Kidney (tissue), 14 donors: ENCODE data around the gene WNK2. TPM values are rescaled to one million over a fixed set of nuclear protein-coding genes. Genes with fewer than 3 reads are reported as not detected.

Source experiments
- DNase-seq, 5 donors: peaks; one replicate each; pipeline ENCODE4 v3.0.0-alpha.2; 2013 to 2020
- FAIRE-seq: peaks from 2 replicates; lab custom pipeline; 2012; peaks lifted over from hg19 to GRCh38; lab: Jason Lieb, UNC
- H3K27ac ChIP-seq, 2 donors: one replicate each; pipeline ENCODE4 v1.7.0; 2013; ENCODE audit warnings: low read depth in 2 of 2, low read length in 2 of 2, inconsistent platforms in 1 of 2
- H3K27me3 ChIP-seq: one replicate; pipeline ENCODE4 v1.7.1; 2013; ENCODE audit warnings: low read length, inconsistent platforms; ENCODE audit not compliant: control insufficient read depth, insufficient read depth
- H3K36me3 ChIP-seq, 3 donors: one replicate each; pipeline versions ENCODE4 v1.7.0 to v1.7.1; 2013; ENCODE audit warnings: low read length in 3 of 3, control low read depth in 1 of 3, inconsistent platforms in 1 of 3; ENCODE audit not compliant: insufficient read depth in 3 of 3, control insufficient read depth in 2 of 3
- H3K4me1 ChIP-seq, 3 donors: one replicate each; pipeline versions ENCODE4 v1.7.0 to v1.7.1; 2013; ENCODE audit warnings: low read length in 3 of 3, inconsistent platforms in 1 of 3, low read depth in 1 of 3; ENCODE audit not compliant: control insufficient read depth in 2 of 3, insufficient read depth in 2 of 3
- H3K4me3 ChIP-seq, 3 donors: one replicate each; pipeline versions ENCODE4 v1.7.0 to v1.8.1; 2013; ENCODE audit warnings: low read length in 3 of 3, control low read depth in 1 of 3, inconsistent platforms in 1 of 3
- H3K9ac ChIP-seq, 3 donors: one replicate each; pipeline versions ENCODE4 v1.7.0 to v1.7.1; 2013; ENCODE audit warnings: low read length in 3 of 3, control low read depth in 1 of 3, inconsistent platforms in 1 of 3
- H3K9me3 ChIP-seq, 3 donors: one replicate each; pipeline versions ENCODE4 v1.7.0 to v1.7.1; 2013; ENCODE audit warnings: low read length in 3 of 3, control low read depth in 1 of 3, inconsistent platforms in 1 of 3; ENCODE audit not compliant: control insufficient read depth in 2 of 3, insufficient read depth in 1 of 3
- CTCF ChIP-seq: IDR thresholded peaks from 3 replicates; pipeline ENCODE4 v1.5.1; 2012; ENCODE audit warnings: mild to moderate bottlenecking, moderate library complexity, borderline replicate concordance; ENCODE audit not compliant: insufficient read depth; ENCODE audit errors: extremely low read depth
- intact Hi-C: fragments of 100-400 bp; cut with DNase I; formaldehyde crosslinking; loops from one replicate; pipeline ENCODE4 v1.11.1; 2022
- polyA plus RNA-seq: library from polyadenylated mRNA; stranded (reverse); fragments of 350-450 nt; fragmentation: Illumina TruSeq; extraction: RNeasy Lipid Tissue Mini Kit (QIAGEN cat#74804); gene quantifications from one replicate; pipeline ENCODE4 v1.2.3, GENCODE V29; 2014; ENCODE audit warnings: low read depth, low replicate concordance; ENCODE audit not compliant: insufficient read depth
- total RNA-seq: library from RNA; stranded (reverse); fragmentation: NEBNext Ultra II Directional; extraction: Animal tissue kit (Norgen Biotek cat#: 25700); gene quantifications from one replicate; pipeline ENCODE4 v1.2.1, GENCODE V29; 2021
- donor health status: control.
- donor health status: control.
- donor health status: control.
- donor health status: control.
- donor health status: control.
- donor health status: DM: yes; HTN: yes; CAD: no.
- donor health status: Normal renal cell carcinoma (clear cell type).

Gene WNK2
- total and polyA plus RNA-seq, 2 donors from 2014 or later: 1.5 to 4.8 TPM

- Histone ChIP-seq H3K4me1 (peaks cover 0 to 20% (median 5%) of the 10 kb centered on the region in 3 donors), H3K27ac (no peak overlapping the region), H3K9ac (no peak overlapping the region), H3K27me3 (no peaks in the 10 kb centered on the region), H3K4me3 (no peak overlapping the region), H3K9me3 (no peaks in the 10 kb centered on the region), H3K36me3 (no peaks in the 10 kb centered on the region)
- FAIRE-seq (no peak), DNase-seq (peak in 1 of 5 donors; percentile 42)
- TF ChIP-seq CTCF: no peak
- intact Hi-C loops: no loop called here
Measured at GRCh38 chr9:93137362-93137761, 46.6 kb upstream of the WNK2 start.

GRCh38 chr9:93138171-93138764 is 45.7 kb upstream of the WNK2 start:
- Histone ChIP-seq H3K9ac (no peak overlapping the region), H3K27me3 (no peaks in the 10 kb centered on the region), H3K36me3 (no peaks in the 10 kb centered on the region), H3K4me3 (no peak overlapping the region), H3K27ac (no peak overlapping the region), H3K9me3 (no peaks in the 10 kb centered on the region), H3K4me1 (peaks cover 0 to 12% (median 0%) of the 10 kb centered on the region in 3 donors)
- DNase-seq (no peak), FAIRE-seq (no peak)
- no peak for TF ChIP-seq CTCF
- intact Hi-C loops: no loop called here

GRCh38 chr9:93139365-93140182 is 44.4 kb upstream of the WNK2 start:
- no peak overlapping the region for H3K27ac ChIP-seq
- peaks cover 0 to 15% (median 0%) of the 10 kb centered on the region in 3 donors for H3K4me1 ChIP-seq
- intact Hi-C loops: no loop called here
- no peaks in the 10 kb centered on the region for H3K36me3 ChIP-seq
- no peak overlapping the region for H3K4me3 ChIP-seq
- H3K9ac ChIP-seq: no peak overlapping the region
- no peak for TF ChIP-seq CTCF
- no peaks in the 10 kb centered on the region for H3K9me3 ChIP-seq
- FAIRE-seq: no peak
- no peaks in the 10 kb centered on the region for H3K27me3 ChIP-seq
- DNase-seq: no peak
